ENCODE data around the gene VASP. TPM values are rescaled to one million over a fixed set of nuclear protein-coding genes. Genes with fewer than 3 reads are reported as not detected.

Gene VASP
- total and polyA plus RNA-seq, 2 of the 4 experiments (the other 2 are of a cell fraction): 61.1 to 88.8 TPM

GRCh38 chr19:45492627-45493470 lies 14.4 kb upstream of the VASP start:
- peak; percentile 67 for ATAC-seq (ENCODE audit: low read depth)
- no peak overlapping the region; the same call in 1 of the 2 replicates for H3K18ac ChIP-seq (ENCODE audit: low read depth, low read length)
- H3K9me3 ChIP-seq (ENCODE audit: control insufficient read depth, insufficient read depth, low read length): no peaks in the 10 kb centered on the region
- no peak overlapping the region for H4K91ac ChIP-seq (ENCODE audit: insufficient read depth, low read depth, low read length)
- DNase-seq: peak; percentile 80
- H2AK9ac ChIP-seq (replicated peaks; ENCODE audit: low read depth, low read length, poor library complexity): peak overlapping the region; percentile 93
- no peak overlapping the region for H4K5ac ChIP-seq (ENCODE audit: low read depth, low read length)
- WGBS, 2 experiments (ENCODE audit: extremely low coverage in 2 of 2, insufficient read length in 1 of 2): 20% methylated on average over 4 of the region's 32 CpGs; no CpG with 5 or more reads in 1 of the 2 experiments
- H3K4me1 ChIP-seq (ENCODE audit: control insufficient read depth, insufficient read depth, low read length): no peaks in the 10 kb centered on the region
- H3K14ac ChIP-seq (replicated peaks; ENCODE audit: low read depth, low read length): peak overlapping the region; percentile 37; the same call in 1 of the 2 replicates
- H2BK120ac ChIP-seq (ENCODE audit: low read depth, low read length): peak overlapping the region; percentile 35; the same call in 1 of the 2 replicates
- H3K4me2 ChIP-seq (ENCODE audit: low read depth, low read length): peak overlapping the region; percentile 82
- H2BK20ac ChIP-seq (ENCODE audit: low read depth, low read length): no peak overlapping the region
- in situ Hi-C loops (cut with MboI; ENCODE audit: low sequenced_read_pairs) (no loop called here), intact Hi-C loops (cut with micrococcal nuclease) (no loop called here), dilution Hi-C loops (cut with HindIII; ENCODE audit: low sequenced_read_pairs, unreplicated experiment) (no loop called here)
- H2BK15ac ChIP-seq (ENCODE audit: low read depth, low read length): no peak overlapping the region
- TF ChIP-seq MAZ (IDR thresholded peaks at IDR 0.05; ENCODE audit: borderline replicate concordance, low read depth, low read length): no peak
- H4K8ac ChIP-seq (ENCODE audit: low read depth in 2 of 2, low read length in 2 of 2): peak overlapping the region in 1 of 2 experiments; percentile 58; a peak in 1 of 4 replicates
- H2BK5ac ChIP-seq (ENCODE audit: low read depth, low read length, poor library complexity, severe bottlenecking): no peak overlapping the region
- peaks cover under 1% of the 10 kb centered on the region; the same call in 1 of the 2 replicates for H3K27me3 ChIP-seq (ENCODE audit: control insufficient read depth, insufficient read depth, low read length)
- peaks cover 0 to 10% of the 10 kb centered on the region in 2 experiments; a peak in 1 of 4 replicates for H3K79me1 ChIP-seq (ENCODE audit: low read depth in 1 of 2, low read length in 2 of 2)
- peak overlapping the region; percentile 98 for H2AFZ ChIP-seq (replicated peaks; ENCODE audit: low read length, poor library complexity)
- no peak overlapping the region for H3K23ac ChIP-seq (ENCODE audit: low read depth, low read length)
- peaks cover 3% of the 10 kb centered on the region; the same call in 1 of the 2 replicates for H4K20me1 ChIP-seq (ENCODE audit: insufficient read depth, low read length)
- POLR2A ChIA-PET (ENCODE audit: unreplicated experiment): no interaction called here
- peak overlapping the region; percentile 60 for H3K9ac ChIP-seq (ENCODE audit: low read depth, low read length)
- CTCF ChIA-PET: interaction anchor here (0.6 to 1.0 kb wide), 5 partner anchors 10 to 1826 kb away, joined by 3 to 4 read pairs (median 4); no protein-coding TSS in a partner anchor
- no TSS peak for BruUV-seq (replicated peaks)
- peak overlapping the region; percentile 89 for H3K4me3 ChIP-seq (ENCODE audit: insufficient read depth, low read depth, low read length)
- peak overlapping the region; percentile 54; the same call in 1 of the 2 replicates for H3K4ac ChIP-seq (ENCODE audit: low read depth, low read length)
- peaks cover 6% of the 10 kb centered on the region for H3K9me1 ChIP-seq (ENCODE audit: insufficient read depth, low read length)
- no peak overlapping the region for H2AK5ac ChIP-seq (ENCODE audit: low read depth, low read length)
- peak overlapping the region; percentile 52 for H3K27ac ChIP-seq (ENCODE audit: insufficient read depth, low read length)
- H3K56ac ChIP-seq (ENCODE audit: extremely low read depth, insufficient read depth, low read length): no peak overlapping the region
- H3K36me3 ChIP-seq (ENCODE audit: control insufficient read depth, insufficient read depth, low read length): no peaks in the 10 kb centered on the region

Measured in IMR-90 (cell line).